CD4-positive, alpha-beta T cell treated with Interleukin-21 for 1 hour (primary cell): ENCODE data around the gene TMC8.
A peak's percentile ranks its signal among the peaks of the same experiment; 100 is the strongest.
"Not testable (repeated sequence)": the region's sequence is repeated elsewhere in the genome, so short reads cannot be mapped to it uniquely, and the experiment has no call there.

ENCODE experiments used
- DNase-seq: peaks from one replicate; pipeline ENCODE4 v3.0.0-alpha.2; 2020

TMC8 gene

GRCh38 chr17:78135858-78136500 lies 5.4 kb downstream of the TMC8 start:
- no peak for DNase-seq

GRCh38 chr17:78137392-78138203 lies 7.0 kb downstream of the TMC8 start:
- DNase-seq = no peak

- DNase-seq = no peak
Observed at GRCh38 chr17:78138204-78139060, 7.9 kb downstream of the TMC8 start.

- not testable (repeated sequence) for DNase-seq
Observed at GRCh38 chr17:78139861-78140168, 9.2 kb downstream of the TMC8 start.

- DNase-seq = peak; percentile 97
Observed at GRCh38 chr17:78140169-78141051, 9.8 kb downstream of the TMC8 start.

- no peak for DNase-seq
Observed at GRCh38 chr17:78141437-78142118, 11.0 kb downstream of the TMC8 start.

GRCh38 chr17:78142119-78142861 lies 11.7 kb downstream of the TMC8 start:
- DNase-seq = no peak

- no peak for DNase-seq
Observed at GRCh38 chr17:78143214-78144146, 12.9 kb downstream of the TMC8 start.

GRCh38 chr17:78144147-78144719 lies 13.7 kb downstream of the TMC8 start:
- DNase-seq = peak; percentile 33

- no peak for DNase-seq
Observed at GRCh38 chr17:78144736-78145641, 14.4 kb downstream of the TMC8 start.

GRCh38 chr17:78146471-78146869 lies 15.9 kb downstream of the TMC8 start:
- no peak for DNase-seq

- DNase-seq = no peak
Observed at GRCh38 chr17:78146881-78147280, 16.3 kb downstream of the TMC8 start.

GRCh38 chr17:78147315-78147998 lies 16.9 kb downstream of the TMC8 start:
- DNase-seq = no peak

- DNase-seq = no peak
Observed at GRCh38 chr17:78148286-78149016, 17.9 kb downstream of the TMC8 start.

GRCh38 chr17:78151514-78152008 lies 21.0 kb downstream of the TMC8 start:
- DNase-seq = no peak

- no peak for DNase-seq
Observed at GRCh38 chr17:78154903-78155811, 24.6 kb downstream of the TMC8 start.
